B cell (primary cell): ENCODE data around the gene ANKLE2.

Experiments used
- CTCF ChIP-seq: fragments of 200-600 bp; IDR thresholded peaks from one replicate; pipeline ENCODE4 v1.8.0; 2022; ENCODE audit warnings: antibody characterized with exemption, mild to moderate bottlenecking
- EZH2 ChIP-seq: IDR thresholded peaks from 2 replicates; pipeline ENCODE4 v1.6.1; 2012; ENCODE audit warnings: borderline replicate concordance, low read depth, mild to moderate bottlenecking, moderate library complexity, low read length; ENCODE audit not compliant: insufficient read depth, poor library complexity, severe bottlenecking

GRCh38 chr12:132777614-132778013 lies 16.0 kb upstream of the ANKLE2 start:
- TF ChIP-seq CTCF (no peak), EZH2 (no peak)
